HCT116 (cell line): ENCODE results near the gene IL1R2. TPM values are rescaled to one million over a fixed set of nuclear protein-coding genes. Genes with fewer than 3 reads are reported as not detected.

ENCODE experiments used
- ATAC-seq: fragments of 200-7000 bp; cut with Tn5 transposase; 2 replicates; pipeline ENCODE4 v1.9.1; 2020; ENCODE audit warnings: mild to moderate bottlenecking, moderate library complexity
- BruUV-seq: library from RNA; stranded (reverse); fragments of 400-500 nt; replicated peaks from 2 replicates; lab custom pipeline; 2021; lab: Mats Ljungman, UMichigan
- CTCF ChIA-PET: fragments of 300-600 bp; sonication (Branson Sonifier 250); formaldehyde crosslinking; loops from one replicate; lab custom pipeline; 2021; ENCODE audit warnings: antibody characterized with exemption; lab: Charles Lee
- POLR2A ChIA-PET: fragments of 300-600, 350-600 bp; sonication (Branson Sonifier 250); formaldehyde crosslinking; loops from one replicate; lab custom pipeline; 2021; ENCODE audit warnings: antibody characterized with exemption; lab: Charles Lee
- RAD21 ChIA-PET, 2 experiments: fragments of 300-600 bp; sonication (Branson Sonifier 250); formaldehyde crosslinking; loops; one replicate each; lab custom pipeline; 2023; ENCODE audit warnings: low total read pairs in 2 of 2; ENCODE audit not compliant: uncharacterized antibody in 2 of 2, unreplicated experiment in 2 of 2, low non-redundant PET in 1 of 2; lab: Charles Lee
- DNase-seq: peaks from one replicate; pipeline ENCODE4 v3.0.0-alpha.2; 2010; ENCODE audit warnings: low read depth, low spot score
- H2AFZ ChIP-seq: fragments of 200-600 bp; shearing (Covaris generic), sonication (generic); 2 replicates; pipeline ENCODE4 v1.6.1; 2017; ENCODE audit warnings: low read depth, mixed run types, mixed read lengths, antibody characterized with exemption, low read length; ENCODE audit not compliant: poor library complexity, severe bottlenecking
- H3K27ac ChIP-seq: 2 replicates; pipeline ENCODE4 v1.5.1; 2012; ENCODE audit warnings: low read depth, low read length
- H3K27me3 ChIP-seq: fragments of 200-600 bp; sonication (generic); 2 replicates; pipeline ENCODE4 v1.6.1; 2016; ENCODE audit warnings: mixed run types, low read length, mixed read lengths; ENCODE audit not compliant: insufficient read depth
- H3K36me3 ChIP-seq, 2 experiments: fragments of 200-500 bp in 1 of 2; fragments of 200-600 bp in 1 of 2; sonication (Bioruptor generic) in 1 of 2; sonication (generic) in 1 of 2; 2 replicates each; pipeline versions ENCODE4 v1.5.1 to v1.6.1; 2014 to 2016; ENCODE audit warnings: low read length in 2 of 2, inconsistent platforms in 1 of 2, mixed read lengths in 1 of 2, mixed run types in 1 of 2; ENCODE audit not compliant: insufficient read depth in 2 of 2, control insufficient read depth in 1 of 2
- H3K4me1 ChIP-seq, 2 experiments: fragments of 200-600 bp in 1 of 2; sonication (generic) in 1 of 2; 2 replicates each; pipeline versions ENCODE4 v1.5.1 to v1.6.1; 2012 to 2017; ENCODE audit warnings: low read length in 2 of 2, inconsistent platforms in 1 of 2, mild to moderate bottlenecking in 1 of 2, mixed read lengths in 1 of 2, mixed run types in 1 of 2, moderate library complexity in 1 of 2; ENCODE audit not compliant: insufficient read depth in 2 of 2, control insufficient read depth in 1 of 2
- H3K4me2 ChIP-seq: fragments of 200-600 bp; sonication (generic); 2 replicates; pipeline ENCODE4 v1.6.1; 2017; ENCODE audit warnings: mixed run types, low read length, mixed read lengths
- H3K4me3 ChIP-seq, 2 experiments: fragments of 200-600 bp in 1 of 2; sonication (generic) in 1 of 2; replicated peaks in 1 of 2; 2 replicates each; pipeline ENCODE4 v1.5.1; 2011 to 2016; ENCODE audit warnings: low read length in 2 of 2, control low read depth in 1 of 2, low read depth in 1 of 2, mild to moderate bottlenecking in 1 of 2, mixed read lengths in 1 of 2, mixed run types in 1 of 2
- H3K79me2 ChIP-seq: fragments of 200-600 bp; sonication (generic); 2 replicates; pipeline ENCODE4 v1.6.1; 2017; ENCODE audit warnings: mild to moderate bottlenecking, mixed run types, low read length, moderate library complexity, mixed read lengths; ENCODE audit not compliant: insufficient read depth
- H3K9ac ChIP-seq: fragments of 200-600 bp; sonication (generic); 2 replicates; pipeline ENCODE4 v1.6.1; 2016; ENCODE audit warnings: low read length, mixed read lengths
- H3K9me2 ChIP-seq: fragments of 200-600 bp; sonication (generic), shearing (Covaris generic); 2 replicates; pipeline ENCODE4 v1.6.1; 2017; ENCODE audit warnings: mixed run types, mild to moderate bottlenecking, moderate library complexity; ENCODE audit not compliant: insufficient read depth
- H3K9me3 ChIP-seq, 2 experiments: fragments of 200-500 bp in 1 of 2; fragments of 200-600 bp in 1 of 2; sonication (Bioruptor generic) in 1 of 2; sonication (generic) in 1 of 2; 2 replicates each; pipeline ENCODE4 v1.6.1; 2014 to 2017; ENCODE audit warnings: low read length in 2 of 2, mixed read lengths in 2 of 2, inconsistent platforms in 1 of 2, low read depth in 1 of 2, mild to moderate bottlenecking in 1 of 2, mixed run types in 1 of 2, moderate library complexity in 1 of 2; ENCODE audit not compliant: control insufficient read depth in 1 of 2, insufficient read depth in 1 of 2
- H4K20me1 ChIP-seq: fragments of 200-600 bp; sonication (generic), shearing (Covaris generic); 2 replicates; pipeline ENCODE4 v1.6.1; 2017; ENCODE audit warnings: mixed run types, mild to moderate bottlenecking, moderate library complexity; ENCODE audit not compliant: insufficient read depth
- CBX3 ChIP-seq: IDR thresholded peaks from 2 replicates; pipeline ENCODE4 v1.6.1; 2012; ENCODE audit warnings: low read depth
- CEBPB ChIP-seq: IDR thresholded peaks from 2 replicates; pipeline ENCODE4 v1.6.1; 2012; ENCODE audit warnings: low read depth
- CTCF ChIP-seq, 3 experiments: fragments of 200-600 bp in 1 of 3; sonication (generic) in 1 of 3; IDR thresholded peaks in 2 of 3; conservative IDR thresholded peaks in 1 of 3; 2 replicates each; pipeline ENCODE4 v1.5.1; 2012 to 2017; ENCODE audit warnings: low read depth in 2 of 3, low read length in 2 of 3, antibody characterized with exemption in 1 of 3, borderline replicate concordance in 1 of 3, control low read depth in 1 of 3, mild to moderate bottlenecking in 1 of 3, mixed read lengths in 1 of 3, mixed run types in 1 of 3, moderate library complexity in 1 of 3; ENCODE audit not compliant: insufficient read depth in 1 of 3
- EZH2 ChIP-seq: fragments of 200-600 bp; sonication (generic); IDR thresholded peaks from 2 replicates; pipeline ENCODE4 v1.6.1; 2017; ENCODE audit warnings: antibody characterized with exemption, mixed run types
- EZH2phosphoT487 ChIP-seq: fragments of 200-600 bp; IDR thresholded peaks from 2 replicates; pipeline ENCODE4 v1.6.1; 2018; ENCODE audit warnings: antibody characterized with exemption, borderline replicate concordance
- FOSL1 ChIP-seq: IDR thresholded peaks from 2 replicates; pipeline ENCODE4 v1.6.1; 2012; ENCODE audit warnings: low read depth
- JUND ChIP-seq: IDR thresholded peaks from 2 replicates; pipeline ENCODE4 v1.6.1; 2012
- POLR2A ChIP-seq: IDR thresholded peaks from 2 replicates; pipeline ENCODE4 v1.7.0; 2011; ENCODE audit warnings: borderline replicate concordance; ENCODE audit not compliant: insufficient read depth, insufficient read length; ENCODE audit errors: extremely low read depth
- POLR2AphosphoS5 ChIP-seq: IDR thresholded peaks from 2 replicates; pipeline ENCODE4 v1.6.1; 2011; ENCODE audit warnings: mild to moderate bottlenecking, low read depth, low read length, moderate library complexity
- RAD21 ChIP-seq: IDR thresholded peaks from 2 replicates; pipeline ENCODE4 v1.6.1; 2012; ENCODE audit warnings: low read depth, mild to moderate bottlenecking
- REST ChIP-seq: IDR thresholded peaks from 2 replicates; pipeline ENCODE4 v1.6.1; 2012; ENCODE audit warnings: low read depth
- SIN3A ChIP-seq: IDR thresholded peaks from 2 replicates; pipeline ENCODE4 v1.6.1; 2012; ENCODE audit warnings: low read depth
- SP1 ChIP-seq: IDR thresholded peaks from 2 replicates; pipeline ENCODE4 v1.6.1; 2012; ENCODE audit warnings: low read depth
- TCF7L2 ChIP-seq: IDR thresholded peaks from 2 replicates; pipeline ENCODE4 v1.7.0; 2011; ENCODE audit warnings: borderline replicate concordance, inconsistent platforms; ENCODE audit not compliant: insufficient read depth, insufficient read length; ENCODE audit errors: extremely low read depth
- ZBTB33 ChIP-seq: IDR thresholded peaks from 2 replicates; pipeline ENCODE4 v1.6.1; 2011; ENCODE audit warnings: mild to moderate bottlenecking, low read length, moderate library complexity; ENCODE audit not compliant: insufficient replicate concordance; ENCODE audit errors: extremely low read depth
- ZFX ChIP-seq: fragments of 450-650 bp; IDR thresholded peaks from 2 replicates; pipeline ENCODE4 v1.6.1; 2017
- ZNF274 ChIP-seq: fragments of 200-500 bp; sonication (Bioruptor generic); IDR thresholded peaks from 2 replicates; pipeline ENCODE4 v1.6.1; 2014; ENCODE audit warnings: mild to moderate bottlenecking, low read depth, low read length, inconsistent platforms
- intact Hi-C: fragments of 100-400 bp; cut with micrococcal nuclease; formaldehyde crosslinking; loops from 2 replicates; pipeline ENCODE4 v1.10.0; 2022
- total RNA-seq: library from RNA; stranded (reverse); gene quantifications from one replicate; pipeline ENCODE4 v1.2.1, GENCODE V29; 2021; ENCODE audit not compliant: unreplicated experiment

IL1R2 gene
- total RNA-seq, 1 experiment from 2014 or later, result 0.52 TPM

GRCh38 chr2:102028470-102028869, 36.7 kb downstream of the IL1R2 start:
- Histone ChIP-seq H3K9me2 (no peaks in the 10 kb centered on the region), H3K9me3 (no peaks in the 10 kb centered on the region), H4K20me1 (no peaks in the 10 kb centered on the region), H3K4me3 (no peak overlapping the region), H3K27me3 (no peaks in the 10 kb centered on the region), H3K4me2 (no peak overlapping the region), H2AFZ (no peak overlapping the region), H3K79me2 (no peaks in the 10 kb centered on the region), H3K27ac (no peak overlapping the region), H3K4me1 (peaks cover 5 to 6% of the 10 kb centered on the region in 2 experiments; a peak in 3 of 4 replicates), H3K9ac (no peak overlapping the region), H3K36me3 (no peaks in the 10 kb centered on the region)
- RAD21 ChIA-PET, result no interaction called here
- CTCF ChIA-PET, result no interaction called here
- TF ChIP-seq EZH2phosphoT487 (no peak), EZH2 (no peak), CEBPB (no peak), REST (no peak), ZBTB33 (no peak), SIN3A (no peak), CTCF (IDR thresholded peaks at IDR 0.05 in 2 of 3, conservative IDR thresholded peaks at IDR 0.05 in 1 of 3; ENCODE audit: borderline replicate concordance in 1 of 3, insufficient read depth in 1 of 3, low read depth in 2 of 3, low read length in 2 of 3) (no peak), POLR2AphosphoS5 (no peak), SP1 (no peak), ZFX (no peak), JUND (no peak), POLR2A (no peak), RAD21 (no peak), TCF7L2 (no peak), CBX3 (no peak), ZNF274 (no peak), FOSL1 (no peak)
- no peak for DNase-seq
- no peak for ATAC-seq
- POLR2A ChIA-PET, result no interaction called here
- BruUV-seq, result no TSS peak
- intact Hi-C loops, result no loop called here
